GM12878 (cell line): Measurements from ENCODE around the gene TM7SF3. TPM values are rescaled to one million over a fixed set of nuclear protein-coding genes. Genes with fewer than 3 reads are reported as not detected.

Experiments
- ATAC-seq: fragments of 200-7000 bp; cut with Tn5 transposase; 3 replicates; pipeline ENCODE4 v1.9.1; 2020; ENCODE audit warnings: mild to moderate bottlenecking, moderate library complexity
- BruUV-seq: library from RNA; stranded (reverse); fragments of 400-500 nt; replicated peaks from 2 replicates; lab custom pipeline; 2021; lab: Mats Ljungman, UMichigan
- CTCF ChIA-PET: fragments of 300-600 bp; sonication (Branson Sonifier 250); formaldehyde crosslinking; extraction: SDS; loops from one replicate; lab custom pipeline; 2021; ENCODE audit warnings: inconsistent platforms; lab: Yijun Ruan, JAX
- POLR2A ChIA-PET: fragments of 350-600 bp; formaldehyde crosslinking; extraction: SDS; loops from one replicate; lab custom pipeline; 2021; ENCODE audit warnings: inconsistent platforms; lab: Charles Lee
- RAD21 ChIA-PET: fragments of 300-600 bp; sonication (Branson Sonifier 250); formaldehyde crosslinking; loops from one replicate; lab custom pipeline; 2023; ENCODE audit warnings: antibody characterized with exemption; ENCODE audit not compliant: unreplicated experiment; lab: Charles Lee
- SMC1A ChIA-PET: fragments of 300-600 bp; sonication (Branson Sonifier 250); formaldehyde crosslinking; loops from one replicate; lab custom pipeline; 2023; ENCODE audit not compliant: unreplicated experiment, uncharacterized antibody; lab: Charles Lee
- DNase-seq: peaks from one replicate; pipeline ENCODE4 v3.0.0-alpha.2; 2011; ENCODE audit warnings: low read depth, low spot score
- FAIRE-seq: peaks from 3 replicates; lab custom pipeline; 2011; peaks lifted over from hg19 to GRCh38; lab: Jason Lieb, UNC
- H2AFZ ChIP-seq: 2 replicates; pipeline ENCODE4 v1.6.0; 2011; ENCODE audit warnings: low read depth, low read length, control low read depth; ENCODE audit not compliant: control insufficient read depth
- H3K27ac ChIP-seq: 2 replicates; pipeline ENCODE4 v1.5.1; 2011; ENCODE audit warnings: control low read depth; ENCODE audit not compliant: control insufficient read depth, insufficient read depth
- H3K27me3 ChIP-seq, 2 experiments: replicated peaks in 1 of 2; 2 replicates each; pipeline versions ENCODE4 v1.6.0 to v1.6.1; 2011; ENCODE audit warnings: low read length in 1 of 2; ENCODE audit not compliant: control insufficient read depth in 2 of 2, insufficient read depth in 2 of 2
- H3K36me3 ChIP-seq, 2 experiments: 2 replicates each; pipeline ENCODE4 v1.5.1; 2011; ENCODE audit warnings: low read length in 1 of 2; ENCODE audit not compliant: control insufficient read depth in 2 of 2, insufficient read depth in 2 of 2
- H3K4me1 ChIP-seq: 2 replicates; pipeline ENCODE4 v1.6.1; 2011; ENCODE audit warnings: mild to moderate bottlenecking, low read length, moderate library complexity, mixed read lengths; ENCODE audit not compliant: control insufficient read depth, insufficient read depth
- H3K4me2 ChIP-seq: 2 replicates; pipeline ENCODE4 v1.6.0; 2011; ENCODE audit warnings: control low read depth; ENCODE audit not compliant: control insufficient read depth, insufficient read depth
- H3K4me3 ChIP-seq: fragments of 200-600 bp; sonication (generic); 2 replicates; pipeline ENCODE4 v1.5.1; 2016
- H3K79me2 ChIP-seq: 2 replicates; pipeline ENCODE4 v1.6.0; 2011; ENCODE audit warnings: low read length; ENCODE audit not compliant: control insufficient read depth, insufficient read depth
- H3K9ac ChIP-seq: 2 replicates; pipeline ENCODE4 v1.8.0; 2011; ENCODE audit warnings: low read length, control low read depth, mixed read lengths; ENCODE audit not compliant: control insufficient read depth, insufficient read depth
- H3K9me3 ChIP-seq: replicated peaks from 3 replicates; pipeline ENCODE4 v1.5.1; 2011; ENCODE audit warnings: mild to moderate bottlenecking, low read length; ENCODE audit not compliant: control insufficient read depth, insufficient read depth
- H4K20me1 ChIP-seq: 2 replicates; pipeline ENCODE4 v1.6.0; 2011; ENCODE audit not compliant: control insufficient read depth, insufficient read depth
- HDGF ChIP-seq: fragments of 450-650 bp; IDR thresholded peaks from 2 replicates; pipeline ENCODE4 v1.6.1; 2016; ENCODE audit warnings: antibody characterized with exemption
- IKZF2 ChIP-seq, 2 experiments: fragments of 450-650 bp; IDR thresholded peaks; 2 replicates each; pipeline ENCODE4 v1.6.1; 2017; ENCODE audit warnings: mild to moderate bottlenecking in 2 of 2, moderate library complexity in 2 of 2
- IRF3 ChIP-seq: fragments of 450-650 bp; IDR thresholded peaks from 2 replicates; pipeline ENCODE4 v1.6.1; 2014; ENCODE audit warnings: mild to moderate bottlenecking
- LARP7 ChIP-seq: fragments of 450-650 bp; IDR thresholded peaks from 2 replicates; pipeline ENCODE4 v1.6.1; 2017; ENCODE audit warnings: mild to moderate bottlenecking
- NBN ChIP-seq: fragments of 450-650 bp; IDR thresholded peaks from 2 replicates; pipeline ENCODE4 v1.6.1; 2016
- NR2C1 ChIP-seq: fragments of 450-650 bp; IDR thresholded peaks from 2 replicates; pipeline ENCODE4 v1.6.1; 2017; ENCODE audit warnings: antibody characterized with exemption, mild to moderate bottlenecking, moderate library complexity
- PKNOX1 ChIP-seq: fragments of 450-650 bp; IDR thresholded peaks from 2 replicates; pipeline ENCODE4 v1.6.1; 2016; ENCODE audit warnings: mild to moderate bottlenecking
- RCOR1 ChIP-seq: conservative IDR thresholded peaks from 2 replicates; pipeline ENCODE4 v1.6.1; 2012; ENCODE audit warnings: low read depth, low read length, improper control_type of control experiment
- RELA ChIP-seq: fragments of 450-650 bp; IDR thresholded peaks from 2 replicates; pipeline ENCODE4 v1.8.0; 2014; ENCODE audit warnings: borderline replicate concordance; ENCODE audit not compliant: partially characterized antibody
- YBX1 ChIP-seq: fragments of 450-650 bp; IDR thresholded peaks from 2 replicates; pipeline ENCODE4 v1.6.1; 2016; ENCODE audit warnings: antibody characterized with exemption
- in situ Hi-C: fragments of 300-500 bp; cut with MboI; formaldehyde crosslinking; loops from 9 replicates; pipeline ENCODE4 v1.14.3; 2018; ENCODE audit warnings: mixed read lengths
- intact Hi-C: fragments of 100-400 bp; cut with micrococcal nuclease; formaldehyde crosslinking; loops from one replicate; pipeline ENCODE4 v1.14.2; 2022; ENCODE audit not compliant: unreplicated experiment
- polyA plus RNA-seq, 11 experiments: library from polyadenylated mRNA; depleted of rRNA in 4 of 11; unstranded in 6 of 11; stranded (reverse) in 5 of 11; fragments of >200 nt; fragmentation: Nextera tagmentation in 4 of 11; fragmentation: Illumina TruSeq in 1 of 11; extraction: Ambion mirVana in 4 of 11; extraction: Trizol in 1 of 11; gene quantifications; 1 replicate in 1 of 11; 2 replicates in 10 of 11; pipeline versions ENCODE4 v1.2.1 to v1.2.3, GENCODE V29; 2011 to 2016; ENCODE audit warnings: inconsistent platforms in 2 of 11, missing spikeins in 2 of 11, low read depth in 1 of 11
- total RNA-seq, 4 experiments: library from RNA; depleted of rRNA in 3 of 4; stranded (reverse); fragments of >200 nt in 3 of 4; fragmentation: Illumina TruSeq in 1 of 4; extraction: Trizol in 1 of 4; gene quantifications; 2 replicates each; pipeline versions ENCODE4 v1.2.1 to v1.2.3, GENCODE V29; 2013 to 2021
- TF ChIP-seq, protein P1 (sequence below): fragments of 450-650 bp; formaldehyde crosslinking; IDR thresholded peaks from 2 replicates; pipeline ENCODE4 v1.4.0; 2020; ENCODE audit warnings: mild to moderate bottlenecking, moderate library complexity
- TF ChIP-seq, protein P2 (sequence below): IDR thresholded peaks from 2 replicates; pipeline ENCODE4 v1.6.1; 2012; ENCODE audit warnings: low read depth, low read length, improper control_type of control experiment
- TF ChIP-seq, protein P3 (sequence below): fragments of 450-650 bp; IDR thresholded peaks from 2 replicates; pipeline ENCODE4 v1.6.1; 2017; ENCODE audit warnings: mild to moderate bottlenecking

The TM7SF3 gene
- total and polyA plus RNA-seq, 10 of the 15 experiments (the other 5 are each of a cell fraction or from before 2014, with no cell fraction given), result 31.4 to 341 (median 74.8) TPM

DNA sequence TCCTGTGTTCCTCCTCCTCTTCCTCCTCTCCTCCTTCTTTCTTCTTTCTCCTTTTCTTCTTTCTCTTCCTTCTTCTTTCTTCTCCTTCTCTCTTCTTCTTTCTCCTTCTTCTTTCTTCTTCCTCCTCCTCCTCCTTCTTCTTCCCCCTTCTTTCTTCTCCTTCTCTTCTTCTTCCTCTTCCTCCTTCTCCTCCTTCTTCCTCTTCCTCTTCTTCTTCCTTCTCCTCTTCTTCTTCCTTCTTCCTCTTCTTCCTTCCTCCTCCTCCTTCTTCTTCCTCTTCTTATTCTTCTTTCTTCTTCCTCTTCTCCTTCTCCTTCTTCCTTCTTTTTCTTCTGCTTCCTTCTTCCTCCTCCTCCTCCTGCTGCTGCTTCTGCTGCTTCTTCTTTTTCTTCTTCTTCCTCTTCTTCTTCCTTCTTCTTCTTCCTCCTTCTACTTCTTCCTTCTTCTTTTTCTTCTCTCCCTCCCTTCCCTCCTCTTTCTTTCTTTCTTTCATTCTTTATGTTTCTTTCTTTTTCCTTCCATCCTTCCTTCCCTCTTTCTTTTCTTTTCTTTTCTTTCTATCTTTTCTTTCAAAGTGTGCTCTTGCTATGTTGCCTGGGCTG, 49.2 kb upstream of the TM7SF3 start:
- CTCF ChIA-PET, result interaction anchor here (1.6 kb wide), 1 partner anchor 48 kb away, joined by 9 read pairs; no protein-coding TSS in a partner anchor
- intact Hi-C loops (no loop called here), in situ Hi-C loops (no loop called here)
- SMC1A ChIA-PET, result interaction anchor here (1.3 to 1.7 kb wide), 2 partner anchors 8 to 26 kb away, joined by 5 read pairs; no protein-coding TSS in a partner anchor
- ATAC-seq (no peak), FAIRE-seq (no peak), DNase-seq (no peak)
- no peak overlapping the region for H2AFZ ChIP-seq
- H3K9me3 ChIP-seq, result peaks cover 6% of the 10 kb centered on the region
- no peaks in the 10 kb centered on the region; a peak in 1 of 4 replicates for H3K36me3 ChIP-seq
- BruUV-seq, result no TSS peak
- RAD21 ChIA-PET, result interaction anchor here (0.6 to 1.6 kb wide), 4 partner anchors 116 to 243 kb away, joined by 3 to 5 read pairs (median 4); no protein-coding TSS in a partner anchor
- peaks cover 9% of the 10 kb centered on the region for H3K4me1 ChIP-seq
- H3K27me3 ChIP-seq, result no peaks in the 10 kb centered on the region
- TF ChIP-seq HDGF, result 0 out of 2 replicates have a peak, but pooled peaks have one; percentile 24
- 0 out of 2 replicates have a peak, but pooled peaks have one; percentile 38 for TF ChIP-seq NBN
- TF ChIP-seq, protein P1, sequence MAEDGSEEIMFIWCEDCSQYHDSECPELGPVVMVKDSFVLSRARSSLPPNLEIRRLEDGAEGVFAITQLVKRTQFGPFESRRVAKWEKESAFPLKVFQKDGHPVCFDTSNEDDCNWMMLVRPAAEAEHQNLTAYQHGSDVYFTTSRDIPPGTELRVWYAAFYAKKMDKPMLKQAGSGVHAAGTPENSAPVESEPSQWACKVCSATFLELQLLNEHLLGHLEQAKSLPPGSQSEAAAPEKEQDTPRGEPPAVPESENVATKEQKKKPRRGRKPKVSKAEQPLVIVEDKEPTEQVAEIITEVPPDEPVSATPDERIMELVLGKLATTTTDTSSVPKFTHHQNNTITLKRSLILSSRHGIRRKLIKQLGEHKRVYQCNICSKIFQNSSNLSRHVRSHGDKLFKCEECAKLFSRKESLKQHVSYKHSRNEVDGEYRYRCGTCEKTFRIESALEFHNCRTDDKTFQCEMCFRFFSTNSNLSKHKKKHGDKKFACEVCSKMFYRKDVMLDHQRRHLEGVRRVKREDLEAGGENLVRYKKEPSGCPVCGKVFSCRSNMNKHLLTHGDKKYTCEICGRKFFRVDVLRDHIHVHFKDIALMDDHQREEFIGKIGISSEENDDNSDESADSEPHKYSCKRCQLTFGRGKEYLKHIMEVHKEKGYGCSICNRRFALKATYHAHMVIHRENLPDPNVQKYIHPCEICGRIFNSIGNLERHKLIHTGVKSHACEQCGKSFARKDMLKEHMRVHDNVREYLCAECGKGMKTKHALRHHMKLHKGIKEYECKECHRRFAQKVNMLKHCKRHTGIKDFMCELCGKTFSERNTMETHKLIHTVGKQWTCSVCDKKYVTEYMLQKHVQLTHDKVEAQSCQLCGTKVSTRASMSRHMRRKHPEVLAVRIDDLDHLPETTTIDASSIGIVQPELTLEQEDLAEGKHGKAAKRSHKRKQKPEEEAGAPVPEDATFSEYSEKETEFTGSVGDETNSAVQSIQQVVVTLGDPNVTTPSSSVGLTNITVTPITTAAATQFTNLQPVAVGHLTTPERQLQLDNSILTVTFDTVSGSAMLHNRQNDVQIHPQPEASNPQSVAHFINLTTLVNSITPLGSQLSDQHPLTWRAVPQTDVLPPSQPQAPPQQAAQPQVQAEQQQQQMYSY (CRISPR knock-in tag), result no peak
- TF ChIP-seq YBX1, result no peak
- TF ChIP-seq IKZF2 (IDR thresholded peaks at IDR 0.05), result peak in 1 of 2 experiments; percentile 9; a peak in 1 of 4 replicates
- TF ChIP-seq PKNOX1, result no peak
- TF ChIP-seq, protein P2, sequence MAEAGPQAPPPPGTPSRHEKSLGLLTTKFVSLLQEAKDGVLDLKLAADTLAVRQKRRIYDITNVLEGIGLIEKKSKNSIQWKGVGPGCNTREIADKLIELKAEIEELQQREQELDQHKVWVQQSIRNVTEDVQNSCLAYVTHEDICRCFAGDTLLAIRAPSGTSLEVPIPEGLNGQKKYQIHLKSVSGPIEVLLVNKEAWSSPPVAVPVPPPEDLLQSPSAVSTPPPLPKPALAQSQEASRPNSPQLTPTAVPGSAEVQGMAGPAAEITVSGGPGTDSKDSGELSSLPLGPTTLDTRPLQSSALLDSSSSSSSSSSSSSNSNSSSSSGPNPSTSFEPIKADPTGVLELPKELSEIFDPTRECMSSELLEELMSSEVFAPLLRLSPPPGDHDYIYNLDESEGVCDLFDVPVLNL, result no peak
- TF ChIP-seq RCOR1, result no peak
- no peak for TF ChIP-seq IRF3
- no peak for TF ChIP-seq NR2C1
- no peak for TF ChIP-seq LARP7
- TF ChIP-seq, protein P3, sequence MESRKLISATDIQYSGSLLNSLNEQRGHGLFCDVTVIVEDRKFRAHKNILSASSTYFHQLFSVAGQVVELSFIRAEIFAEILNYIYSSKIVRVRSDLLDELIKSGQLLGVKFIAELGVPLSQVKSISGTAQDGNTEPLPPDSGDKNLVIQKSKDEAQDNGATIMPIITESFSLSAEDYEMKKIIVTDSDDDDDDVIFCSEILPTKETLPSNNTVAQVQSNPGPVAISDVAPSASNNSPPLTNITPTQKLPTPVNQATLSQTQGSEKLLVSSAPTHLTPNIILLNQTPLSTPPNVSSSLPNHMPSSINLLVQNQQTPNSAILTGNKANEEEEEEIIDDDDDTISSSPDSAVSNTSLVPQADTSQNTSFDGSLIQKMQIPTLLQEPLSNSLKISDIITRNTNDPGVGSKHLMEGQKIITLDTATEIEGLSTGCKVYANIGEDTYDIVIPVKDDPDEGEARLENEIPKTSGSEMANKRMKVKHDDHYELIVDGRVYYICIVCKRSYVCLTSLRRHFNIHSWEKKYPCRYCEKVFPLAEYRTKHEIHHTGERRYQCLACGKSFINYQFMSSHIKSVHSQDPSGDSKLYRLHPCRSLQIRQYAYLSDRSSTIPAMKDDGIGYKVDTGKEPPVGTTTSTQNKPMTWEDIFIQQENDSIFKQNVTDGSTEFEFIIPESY, result no peak
- TF ChIP-seq RELA, result no peak
- no peak overlapping the region for H3K9ac ChIP-seq
- H3K27ac ChIP-seq, result no peak overlapping the region
- no peak overlapping the region for H3K4me3 ChIP-seq
- POLR2A ChIA-PET, result no interaction called here
- no peak overlapping the region for H3K4me2 ChIP-seq
- no peaks in the 10 kb centered on the region for H4K20me1 ChIP-seq
- H3K79me2 ChIP-seq, result no peaks in the 10 kb centered on the region
